Measurements from ENCODE around the gene CPEB4.
A peak's percentile ranks its signal among the peaks of the same experiment; 100 is the strongest.

CPEB4 gene

GRCh38 chr5:173972925-173973615 is 84.9 kb downstream of the CPEB4 start:
- DNase-seq (ENCODE audit: low spot score), result peak; percentile 90

DNA sequence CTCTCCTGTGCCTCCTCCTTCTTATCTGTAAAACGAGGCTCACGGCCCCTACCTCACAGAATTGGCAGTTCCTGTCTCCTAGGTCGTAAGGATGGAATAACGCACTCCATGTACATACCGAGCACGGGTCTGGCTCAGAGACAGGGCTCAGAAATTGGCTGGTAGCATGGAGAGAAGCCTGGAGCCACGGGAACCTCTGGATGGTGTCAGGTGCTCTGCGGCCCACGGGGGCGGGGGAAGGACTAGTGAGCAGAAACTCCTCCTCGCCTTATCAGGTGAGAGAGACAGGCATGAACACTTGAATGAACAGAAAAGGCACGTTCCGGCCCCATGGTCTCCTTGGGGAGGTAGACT is 85.4 kb downstream of the CPEB4 start:
- DNase-seq (ENCODE audit: low spot score), result no peak

DNA sequence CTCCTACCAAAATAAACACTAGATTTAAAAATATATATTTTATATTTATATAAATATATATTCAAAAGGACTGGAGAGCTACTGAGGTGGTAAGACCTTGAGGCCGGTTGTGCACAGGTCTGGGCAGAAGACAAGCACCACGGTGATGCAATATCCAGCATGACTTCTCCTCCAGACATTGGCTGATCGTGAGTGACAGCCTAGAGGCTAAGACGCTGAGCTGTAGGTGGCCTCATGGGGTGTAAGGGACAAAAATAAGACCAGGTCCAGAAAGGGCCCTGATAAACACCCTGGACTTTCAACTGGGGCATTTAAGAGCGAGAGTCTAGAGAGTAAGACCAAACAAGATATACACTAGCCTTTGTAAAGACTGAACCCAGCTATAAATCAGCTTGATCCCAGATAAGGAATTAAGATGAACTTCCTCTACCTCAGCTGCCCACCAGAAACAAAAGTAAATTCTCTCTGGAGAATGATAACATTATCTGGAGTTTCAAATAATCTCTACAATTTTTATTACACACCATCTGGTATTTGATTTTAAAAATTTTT is 86.6 kb downstream of the CPEB4 start:
- no peak for DNase-seq (ENCODE audit: low spot score)

GRCh38 chr5:173981185-173981761 is 93.1 kb downstream of the CPEB4 start:
- DNase-seq (ENCODE audit: low spot score), result no peak

DNA sequence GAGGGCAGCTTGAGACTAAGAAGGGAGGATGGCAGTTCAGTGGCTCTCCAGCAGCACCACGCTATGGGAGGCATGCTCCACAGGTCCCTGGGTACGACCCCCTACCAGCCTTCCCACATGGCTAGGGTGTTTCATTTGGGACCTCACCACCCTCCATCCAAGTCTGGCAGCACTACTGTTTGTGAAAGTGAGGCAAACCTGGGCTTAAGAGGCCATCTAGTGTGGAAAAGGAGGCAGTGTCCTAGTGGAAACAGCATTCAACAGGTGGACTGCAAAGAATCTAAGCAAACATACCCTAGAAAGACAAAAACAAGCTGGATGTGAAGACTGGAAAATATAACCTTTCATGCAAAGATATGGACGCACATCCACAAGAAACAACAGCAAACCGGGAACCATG is 96.1 kb downstream of the CPEB4 start:
- no peak for DNase-seq (ENCODE audit: low spot score)

DNA sequence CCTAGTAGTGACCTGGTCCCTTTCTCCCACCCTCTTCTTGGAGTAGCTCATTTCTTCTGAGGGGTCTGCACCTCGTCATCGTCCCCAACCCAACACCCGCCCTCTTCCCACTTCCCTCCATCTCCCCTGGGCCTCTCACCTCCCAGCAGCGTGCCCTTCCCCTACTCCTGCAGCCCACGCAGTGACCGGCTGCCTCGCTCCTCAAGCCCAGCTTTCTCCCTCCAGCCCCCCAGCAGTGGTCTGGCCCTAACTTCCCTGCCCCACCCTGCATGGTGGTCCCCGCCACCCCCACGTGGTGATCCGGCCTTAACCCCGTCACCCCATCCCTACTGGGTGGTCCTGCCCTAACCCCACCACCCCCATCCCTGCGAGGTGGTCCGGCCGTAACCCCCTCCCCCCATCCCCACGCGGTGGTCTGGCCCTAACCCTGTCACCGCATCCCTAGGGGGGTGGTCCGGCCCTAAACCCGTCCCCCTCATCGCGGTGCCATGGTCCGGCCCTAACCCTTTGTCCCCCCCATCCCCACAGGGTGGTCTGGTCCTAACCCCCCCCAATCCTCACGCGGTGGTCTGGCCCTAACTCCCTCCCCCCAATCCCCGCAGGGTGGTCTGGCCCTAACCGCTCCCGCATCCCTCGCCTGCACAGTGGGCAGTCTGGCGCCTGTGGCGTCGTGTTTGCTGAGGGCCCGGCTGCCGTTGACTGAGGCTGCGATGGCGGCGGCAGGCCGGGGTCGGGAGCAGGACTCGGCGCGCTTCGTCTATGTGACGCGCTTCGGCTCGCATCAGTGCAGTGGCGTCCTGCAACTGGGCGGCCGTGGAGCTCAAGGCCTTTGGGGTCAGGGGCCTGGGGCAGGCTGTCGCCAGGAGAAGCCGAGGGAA is 100.6 kb downstream of the CPEB4 start, which contains the start of gene C5orf47:
TSS of gene C5orf47 (plus strand) at position 617 of the 878 bp plus-strand sequence. CDS start at position 711, 94 bp downstream.
- DNase-seq (ENCODE audit: low spot score), result no peak

DNA sequence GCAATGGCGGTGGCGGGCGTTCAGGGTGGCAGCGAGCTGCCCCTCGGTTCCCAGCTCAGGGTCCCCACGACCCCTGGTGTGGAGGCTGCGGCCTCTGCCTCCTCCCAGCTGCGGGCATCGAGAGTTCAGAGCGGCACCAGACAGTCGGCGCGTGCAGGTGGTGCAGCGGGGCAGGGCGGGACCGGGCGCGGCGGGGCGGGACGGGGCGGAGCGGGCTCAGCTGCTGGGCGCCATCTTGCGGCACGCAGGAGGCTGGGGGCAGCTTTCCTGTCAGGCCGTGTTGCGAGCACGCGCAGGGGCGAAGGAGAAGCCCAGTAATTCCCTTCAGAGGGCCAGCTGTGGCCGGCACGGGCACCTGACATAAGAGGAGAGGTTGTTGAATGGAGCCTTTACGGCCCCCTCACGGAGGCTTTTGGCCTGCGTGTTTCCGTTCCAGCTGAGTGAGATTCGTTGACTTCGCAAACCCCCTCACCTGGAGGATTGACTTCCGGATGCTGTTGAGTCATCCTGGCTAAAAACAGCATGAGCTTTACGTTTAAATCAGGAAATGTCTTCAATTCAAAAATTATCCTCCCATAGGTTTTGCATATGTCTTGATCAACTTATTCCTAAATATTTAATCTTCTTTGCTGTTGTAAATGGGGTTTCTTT is 101.4 kb downstream of the CPEB4 start:
- DNase-seq (ENCODE audit: low spot score), result no peak

DNA sequence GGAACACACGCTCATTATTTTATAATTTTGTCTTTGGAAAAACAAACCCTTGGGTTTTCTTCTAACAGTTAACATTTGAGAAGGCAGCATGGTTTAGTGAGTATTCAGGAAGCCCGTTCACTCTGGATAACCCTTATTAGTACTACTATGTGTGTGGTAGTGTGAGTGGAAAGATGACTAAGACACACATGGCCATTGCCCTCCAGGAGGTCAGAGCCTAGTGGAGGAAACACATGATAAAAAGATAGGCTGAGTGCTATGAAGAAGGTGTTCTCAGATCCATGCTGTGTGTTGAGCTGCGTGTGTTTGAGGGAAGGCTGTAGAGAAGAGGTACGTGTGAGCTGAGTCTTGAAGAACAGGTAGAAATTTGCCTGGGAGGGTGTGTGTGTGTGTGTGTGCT is 109.2 kb downstream of the CPEB4 start:
- no peak for DNase-seq (ENCODE audit: low spot score)

DNA sequence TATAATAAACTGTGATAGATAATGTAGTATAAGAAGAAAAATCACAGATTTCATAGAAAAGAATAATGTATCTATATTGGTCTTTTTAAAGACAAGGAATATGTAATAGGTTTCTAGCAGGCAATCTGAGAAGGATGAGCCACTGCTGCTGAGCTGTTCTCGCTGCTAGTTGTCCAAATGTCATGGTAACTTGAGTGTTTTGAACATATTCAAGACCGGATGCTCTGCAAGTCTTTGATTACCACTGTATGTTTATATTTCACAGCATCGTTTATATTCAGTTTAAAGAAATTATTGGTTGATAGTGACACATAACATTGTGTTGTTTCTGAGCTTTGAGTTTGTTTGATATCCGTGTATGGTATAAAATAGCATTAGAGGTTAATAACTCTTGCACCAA is 110.4 kb downstream of the CPEB4 start:
- DNase-seq (ENCODE audit: low spot score), result no peak

GRCh38 chr5:174000076-174000475 is 111.9 kb downstream of the CPEB4 start:
- DNase-seq (ENCODE audit: low spot score), result no peak

DNA sequence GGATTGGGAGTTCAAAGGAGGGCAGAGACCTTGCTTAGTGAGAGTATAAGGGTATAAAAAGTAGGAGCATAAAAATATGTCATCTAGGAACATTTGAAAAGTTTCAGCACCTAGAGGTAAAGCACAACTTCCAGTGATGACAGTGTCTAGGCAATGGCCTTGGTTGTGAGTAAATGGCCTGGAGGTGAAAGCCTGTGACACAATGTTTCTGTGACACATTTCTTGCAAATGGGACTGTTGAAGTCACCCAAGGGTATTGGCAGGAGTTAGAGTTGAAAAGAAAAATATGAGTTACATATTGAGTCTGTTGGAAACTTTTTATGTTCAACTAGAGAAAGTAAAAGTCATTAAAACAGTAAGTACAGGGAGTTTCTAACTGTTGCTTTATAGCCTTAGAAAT is 115.6 kb downstream of the CPEB4 start:
- DNase-seq (ENCODE audit: low spot score), result no peak

GRCh38 chr5:174008922-174009321 is 120.8 kb downstream of the CPEB4 start:
- no peak for DNase-seq (ENCODE audit: low spot score)

DNA sequence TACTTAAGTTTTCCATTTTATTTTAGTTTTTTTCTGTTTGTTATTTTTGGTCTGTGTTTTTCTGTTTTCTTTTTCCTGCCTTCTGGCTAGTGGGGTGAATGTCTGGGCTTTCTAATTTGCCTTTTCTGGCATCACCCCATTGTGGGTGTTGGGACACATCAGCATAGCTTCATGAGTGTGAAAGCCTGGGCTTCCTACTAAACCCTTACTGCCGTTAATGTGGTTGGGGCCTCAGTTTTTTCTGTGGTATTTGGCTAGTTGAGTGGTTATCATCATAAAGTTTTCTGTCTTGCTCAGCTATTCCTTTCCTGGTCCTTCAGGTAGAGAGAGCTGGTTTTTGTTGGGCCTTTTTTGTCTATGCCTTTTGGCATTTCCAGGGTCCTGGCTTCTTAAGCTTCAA is 122.2 kb downstream of the CPEB4 start:
- no peak for DNase-seq (ENCODE audit: low spot score)

- DNase-seq (ENCODE audit: low spot score), result no peak
Measured at GRCh38 chr5:174011441-174011840, 123.3 kb downstream of the CPEB4 start.

Measured in putamen (tissue), 1 donor.